K562 (cell line): ENCODE data around the gene SARS2. TPM values are rescaled to one million over a fixed set of nuclear protein-coding genes. Genes with fewer than 3 reads are reported as not detected.

Source experiments
- ATAC-seq: fragments of 200-7000 bp; cut with Tn5 transposase; 3 replicates; pipeline ENCODE4 v1.9.1; 2020; ENCODE audit warnings: moderate library complexity
- BruUV-seq: library from RNA; stranded (reverse); fragments of 400-500 nt; replicated peaks from 2 replicates; lab custom pipeline; 2021; lab: Mats Ljungman, UMichigan
- CTCF ChIA-PET: fragments of 300-600 bp; formaldehyde crosslinking; extraction: SDS; loops from one replicate; lab custom pipeline; 2021; ENCODE audit warnings: low intra/inter-chr PET ratio; lab: Yijun Ruan, JAX
- POLR2A ChIA-PET: fragments of 300-600, 350-650 bp; sonication (Branson Sonifier 250); formaldehyde crosslinking; extraction: SDS; loops from one replicate; lab custom pipeline; 2021; ENCODE audit warnings: antibody characterized with exemption, inconsistent platforms; lab: Yijun Ruan, JAX
- DNase-seq, 4 experiments: peaks; one replicate each; pipeline versions ENCODE4 v3.0.0 to v3.0.0-alpha.2; 2011 to 2018; ENCODE audit warnings: low spot score in 3 of 4, mixed read lengths in 3 of 4; ENCODE audit errors: extremely low read depth in 1 of 4
- FAIRE-seq: peaks from 2 replicates; lab custom pipeline; 2011; peaks lifted over from hg19 to GRCh38; lab: Jason Lieb, UNC
- H2AFZ ChIP-seq: 2 replicates; pipeline ENCODE4 v1.6.0; 2011; ENCODE audit warnings: low read depth, low read length, control low read depth, inconsistent platforms
- H3K27ac ChIP-seq: fragments of 200-600 bp; 3 replicates; pipeline ENCODE4 v1.8.0; 2011; ENCODE audit warnings: low read depth, mild to moderate bottlenecking, control low read depth, inconsistent platforms, low read length, moderate library complexity, mixed read lengths; ENCODE audit errors: extremely low read depth
- H3K27me3 ChIP-seq, 2 experiments: fragments of 300-600 bp in 1 of 2; 2 replicates in 1 of 2; 3 replicates in 1 of 2; pipeline versions ENCODE4 v1.6.0 to v1.8.0; 2011; ENCODE audit warnings: inconsistent platforms in 2 of 2, low read length in 2 of 2, mild to moderate bottlenecking in 1 of 2, mixed read lengths in 1 of 2, moderate library complexity in 1 of 2; ENCODE audit not compliant: control insufficient read depth in 2 of 2, insufficient read depth in 2 of 2
- H3K36me3 ChIP-seq: fragments of 300-600 bp; 3 replicates; pipeline ENCODE4 v1.8.0; 2011; ENCODE audit warnings: mild to moderate bottlenecking, low read length, inconsistent platforms; ENCODE audit not compliant: control insufficient read depth, insufficient read depth
- H3K4me1 ChIP-seq, 2 experiments: fragments of 200-600 bp in 1 of 2; replicated peaks in 1 of 2; 2 replicates in 1 of 2; 3 replicates in 1 of 2; pipeline versions ENCODE4 v1.5.1 to v1.8.0; 2011; ENCODE audit warnings: inconsistent platforms in 2 of 2, low read length in 2 of 2, mild to moderate bottlenecking in 1 of 2, mixed read lengths in 1 of 2, moderate library complexity in 1 of 2; ENCODE audit not compliant: control insufficient read depth in 2 of 2, insufficient read depth in 2 of 2
- H3K4me2 ChIP-seq: 2 replicates; pipeline ENCODE4 v1.6.1; 2011; ENCODE audit warnings: low read length, control low read depth, inconsistent platforms, mixed read lengths; ENCODE audit not compliant: insufficient read depth
- H3K4me3 ChIP-seq: fragments of 200-600 bp; sonication (generic), shearing (Covaris generic); 2 replicates; pipeline ENCODE4 v1.5.1; 2016; ENCODE audit warnings: control low read depth, inconsistent platforms
- H3K79me2 ChIP-seq: fragments of 200-600 bp; 3 replicates; pipeline ENCODE4 v1.8.0; 2011; ENCODE audit warnings: low read length, inconsistent platforms; ENCODE audit not compliant: control insufficient read depth, insufficient read depth
- H3K9ac ChIP-seq, 2 experiments: 2 replicates each; pipeline versions ENCODE4 v1.6.0 to v1.6.1; 2011; ENCODE audit warnings: low read depth in 2 of 2, low read length in 2 of 2, control low read depth in 1 of 2, inconsistent platforms in 1 of 2, mild to moderate bottlenecking in 1 of 2, mixed read lengths in 1 of 2; ENCODE audit not compliant: insufficient read depth in 1 of 2
- H3K9me1 ChIP-seq: one replicate; pipeline ENCODE4 v1.6.0; 2011; ENCODE audit warnings: inconsistent platforms, mild to moderate bottlenecking, low read length, moderate library complexity; ENCODE audit not compliant: control insufficient read depth, insufficient read depth
- H3K9me3 ChIP-seq: replicated peaks from 2 replicates; pipeline ENCODE4 v1.5.1; 2011; ENCODE audit warnings: low read depth, low read length, inconsistent platforms; ENCODE audit not compliant: control insufficient read depth, insufficient read depth
- H4K20me1 ChIP-seq: replicated peaks from 2 replicates; pipeline ENCODE4 v1.6.1; 2011; ENCODE audit warnings: low read length, inconsistent platforms, mixed read lengths; ENCODE audit not compliant: control insufficient read depth, insufficient read depth
- CBFA2T3 ChIP-seq: fragments of 450-650 bp; IDR thresholded peaks from 2 replicates; pipeline ENCODE4 v1.6.1; 2017
- CHD2 ChIP-seq: IDR thresholded peaks from 2 replicates; pipeline ENCODE4 v1.6.1; 2011; ENCODE audit warnings: low read depth, low read length
- POLR3A ChIP-seq: IDR thresholded peaks from 2 replicates; pipeline ENCODE4 v1.6.1; 2011; ENCODE audit warnings: borderline replicate concordance, mild to moderate bottlenecking, moderate library complexity; ENCODE audit not compliant: insufficient read length, insufficient read depth; ENCODE audit errors: extremely low read depth
- WGBS: fragments of 100-300 bp; shearing (Covaris generic); methylation state at CpG from one replicate; pipeline ENCODE4 v1.1.6; 2016; ENCODE audit warnings: low coverage, mixed read lengths; ENCODE audit not compliant: insufficient coverage; ENCODE audit errors: missing lambda C conversion rate; 5-methylcytosine and 5-hydroxymethylcytosine counted together
- in situ Hi-C: fragments of 300-500 bp; cut with MboI; formaldehyde crosslinking; loops from 4 replicates; pipeline ENCODE4 v1.15.0; 2018; ENCODE audit warnings: inconsistent platforms, mixed read lengths
- intact Hi-C: fragments of 100-400 bp; cut with micrococcal nuclease; formaldehyde crosslinking; loops from 2 replicates; pipeline ENCODE4 v1.14.2; 2022
- polyA plus RNA-seq, 8 experiments: library from polyadenylated mRNA; depleted of rRNA in 4 of 8; stranded (reverse) in 5 of 8; unstranded in 3 of 8; fragments of >200 nt; fragmentation: Nextera tagmentation in 2 of 8; fragmentation: Illumina TruSeq in 1 of 8; extraction: Ambion mirVana in 2 of 8; extraction: Trizol in 1 of 8; gene quantifications; 2 replicates each; pipeline versions ENCODE4 v1.2.1 to v1.2.3, GENCODE V29; 2011 to 2014; ENCODE audit warnings: inconsistent platforms in 1 of 8, missing spikeins in 1 of 8
- total RNA-seq, 7 experiments: library from RNA; depleted of rRNA in 6 of 7; stranded (reverse); fragments of >200 nt in 6 of 7; fragmentation: Illumina TruSeq in 2 of 7; extraction: Trizol in 2 of 7; gene quantifications; 2 replicates each; pipeline versions ENCODE4 v1.2.1 to v1.2.3, GENCODE V29; 2011 to 2021; ENCODE audit warnings: low replicate concordance in 1 of 7

The SARS2 gene
- total and polyA plus RNA-seq, 9 of the 15 experiments (the other 6 are each of a cell fraction or from before 2014, with no cell fraction given), result 3.1 to 59.1 (median 31.7) TPM

- FAIRE-seq (no peak), DNase-seq (peak in 2 of 4 experiments; percentile 13), ATAC-seq (no peak)
- CTCF ChIA-PET, result no interaction called here
- no peaks in the 10 kb centered on the region for H3K27me3 ChIP-seq
- no peaks in the 10 kb centered on the region for H4K20me1 ChIP-seq
- H3K79me2 ChIP-seq, result peaks cover 3% of the 10 kb centered on the region; the same call in 1 of the 3 replicates
- TF ChIP-seq CHD2, result peak; percentile 68
- TF ChIP-seq CBFA2T3, result peak; percentile 24; the same call in 1 of the 2 replicates
- no peak for TF ChIP-seq POLR3A
- POLR2A ChIA-PET, result interaction anchor here (1.1 kb wide), 1 partner anchor 8 kb away, joined by 3 read pairs; the partner anchor contains the start of genes MRPS12 and SARS2
- H3K36me3 ChIP-seq, result peaks cover 50% of the 10 kb centered on the region; the same call in 1 of the 3 replicates
- WGBS, result 59% methylated on average over 5 of the region's 5 CpGs
- H3K9ac ChIP-seq, result peak overlapping the region in 1 of 2 experiments; percentile 35; a peak in 1 of 4 replicates
- H3K4me3 ChIP-seq, result no peak overlapping the region
- peaks cover 0 to 31% of the 10 kb centered on the region in 2 experiments; a peak in 3 of 5 replicates for H3K4me1 ChIP-seq
- no TSS peak for BruUV-seq
- in situ Hi-C loops, result loop anchor here (10.0 kb wide), 1 partner anchor 398 kb away; no protein-coding TSS in a partner anchor
- H3K9me1 ChIP-seq, result no peaks in the 10 kb centered on the region
- intact Hi-C loops, result no loop called here
- H3K9me3 ChIP-seq, result no peaks in the 10 kb centered on the region
- H3K4me2 ChIP-seq, result no peak overlapping the region
- no peak overlapping the region for H2AFZ ChIP-seq
- H3K27ac ChIP-seq, result no peak overlapping the region
Observed at GRCh38 chr19:38922482-38922881, 8.1 kb downstream of the SARS2 start.
